OCI-LY7 (cell line): ENCODE results near the gene ZFYVE28. TPM values are rescaled to one million over a fixed set of nuclear protein-coding genes. Genes with fewer than 3 reads are reported as not detected.

Experiments
- BruUV-seq: library from RNA; stranded (reverse); fragments of 400-500 nt; replicated peaks from 2 replicates; lab custom pipeline; 2021; lab: Mats Ljungman, UMichigan
- CTCF ChIA-PET: fragments of 300-600 bp; sonication (Branson Sonifier 250); formaldehyde crosslinking; loops from one replicate; lab custom pipeline; 2022; ENCODE audit warnings: antibody characterized with exemption; ENCODE audit not compliant: unreplicated experiment; lab: Charles Lee
- POLR2A ChIA-PET: fragments of 300-600 bp; sonication (Branson Sonifier 250); formaldehyde crosslinking; loops from one replicate; lab custom pipeline; 2022; ENCODE audit warnings: antibody characterized with exemption; lab: Charles Lee
- DNase-seq: peaks from one replicate; pipeline ENCODE4 v3.0.0-alpha.2; 2015; ENCODE audit warnings: low spot score
- H2AFZ ChIP-seq: fragments of 200-600 bp; sonication (generic), shearing (Covaris generic); 2 replicates; pipeline ENCODE4 v1.6.1; 2014; ENCODE audit warnings: mild to moderate bottlenecking, antibody characterized with exemption, low read length, moderate library complexity
- H3K27ac ChIP-seq: fragments of 200-600 bp; sonication (generic); 2 replicates; pipeline ENCODE4 v1.5.1; 2014; ENCODE audit warnings: mixed run types, low read depth, mild to moderate bottlenecking, moderate library complexity, low read length, inconsistent platforms; ENCODE audit not compliant: poor library complexity, severe bottlenecking
- H3K36me3 ChIP-seq: fragments of 200-600 bp; sonication (generic); 2 replicates; pipeline ENCODE4 v1.6.1; 2014; ENCODE audit warnings: mild to moderate bottlenecking, antibody characterized with exemption, low read length, moderate library complexity, mixed read lengths; ENCODE audit not compliant: insufficient read depth
- H3K4me1 ChIP-seq: fragments of 200-600 bp; sonication (generic); 2 replicates; pipeline ENCODE4 v1.5.1; 2014; ENCODE audit warnings: mild to moderate bottlenecking, low read length; ENCODE audit not compliant: insufficient read depth, poor library complexity, severe bottlenecking
- H3K4me2 ChIP-seq: fragments of 200-600 bp; sonication (generic); 2 replicates; pipeline ENCODE4 v1.6.1; 2014; ENCODE audit warnings: mild to moderate bottlenecking, low read length
- H3K4me3 ChIP-seq: fragments of 200-600 bp; sonication (generic); 2 replicates; pipeline ENCODE4 v1.5.1; 2014; ENCODE audit warnings: mild to moderate bottlenecking, low read depth, low read length; ENCODE audit not compliant: poor library complexity, severe bottlenecking
- H3K79me2 ChIP-seq: fragments of 200-600 bp; sonication (generic); 2 replicates; pipeline ENCODE4 v1.6.1; 2016; ENCODE audit warnings: low read depth, mild to moderate bottlenecking, low read length, moderate library complexity, mixed read lengths; ENCODE audit not compliant: insufficient read depth
- H3K9me2 ChIP-seq: fragments of 200-600 bp; sonication (generic); 2 replicates; pipeline ENCODE4 v1.6.1; 2016; ENCODE audit warnings: mild to moderate bottlenecking, low read length, mixed read lengths; ENCODE audit not compliant: insufficient read depth
- H3K9me3 ChIP-seq: fragments of 200-600 bp; sonication (generic); 2 replicates; pipeline ENCODE4 v1.6.1; 2014; ENCODE audit warnings: mild to moderate bottlenecking, mixed run types, low read length, mixed read lengths
- H4K20me1 ChIP-seq: fragments of 200-600 bp; sonication (generic); 2 replicates; pipeline ENCODE4 v1.6.1; 2014; ENCODE audit warnings: mild to moderate bottlenecking, antibody characterized with exemption, low read length, moderate library complexity, mixed read lengths; ENCODE audit not compliant: insufficient read depth
- CTCF ChIP-seq: fragments of 200-600 bp; sonication (generic); conservative IDR thresholded peaks from 2 replicates; pipeline ENCODE4 v1.5.1; 2014; ENCODE audit warnings: mild to moderate bottlenecking, antibody characterized with exemption, low read length, moderate library complexity, mixed read lengths
- EZH2phosphoT487 ChIP-seq: fragments of 200-600 bp; sonication (generic); IDR thresholded peaks from 2 replicates; pipeline ENCODE4 v1.6.1; 2018; ENCODE audit warnings: low read depth, borderline replicate concordance, mild to moderate bottlenecking, mixed run types, antibody characterized with exemption, low read length, moderate library complexity, mixed read lengths
- intact Hi-C: fragments of 100-400 bp; cut with micrococcal nuclease; formaldehyde crosslinking; loops from one replicate; pipeline ENCODE4 v1.10.0; 2022; ENCODE audit not compliant: unreplicated experiment
- total RNA-seq, 2 experiments: library from RNA; depleted of rRNA in 1 of 2; stranded (reverse); fragments of >200 nt in 1 of 2; shearing (Covaris generic) in 1 of 2; gene quantifications; 2 replicates each; pipeline ENCODE4 v1.2.3, GENCODE V29; 2014 to 2022

Gene ZFYVE28
- total RNA-seq, 2 experiments from 2014 or later: 0.32 TPM; not detected in 1

- no TSS peak for BruUV-seq
- no peak overlapping the region for H2AFZ ChIP-seq
- TF ChIP-seq CTCF (no peak), EZH2phosphoT487 (no peak)
- H3K79me2 ChIP-seq: no peaks in the 10 kb centered on the region
- H3K27ac ChIP-seq: no peak overlapping the region
- H3K9me3 ChIP-seq: no peaks in the 10 kb centered on the region
- H3K4me1 ChIP-seq: peaks cover 11% of the 10 kb centered on the region
- no peaks in the 10 kb centered on the region for H3K9me2 ChIP-seq
- ChIA-PET CTCF (no interaction called here), POLR2A (no interaction called here)
- no peak overlapping the region for H3K4me3 ChIP-seq
- DNase-seq: no peak
- no peaks in the 10 kb centered on the region for H3K36me3 ChIP-seq
- H3K4me2 ChIP-seq: no peak overlapping the region
- intact Hi-C loops: no loop called here
- no peaks in the 10 kb centered on the region for H4K20me1 ChIP-seq
Observed at GRCh38 chr4:2268357-2269205, 149.9 kb downstream of the ZFYVE28 start.

- CTCF ChIA-PET: no interaction called here
- H3K79me2 ChIP-seq: no peaks in the 10 kb centered on the region
- intact Hi-C loops: no loop called here
Observed at GRCh38 chr4:2267841-2268240, 150.6 kb downstream of the ZFYVE28 start.

More at GRCh38 chr4:2267841-2268240, 150.6 kb downstream of the ZFYVE28 start:
- POLR2A ChIA-PET: no interaction called here
- no peaks in the 10 kb centered on the region for H3K9me2 ChIP-seq
- no peak overlapping the region for H3K4me3 ChIP-seq
- BruUV-seq: no TSS peak
- no peak overlapping the region for H3K4me2 ChIP-seq
- DNase-seq: no peak
- peaks cover 15% of the 10 kb centered on the region for H3K4me1 ChIP-seq
- no peak overlapping the region for H2AFZ ChIP-seq
- no peak overlapping the region for H3K27ac ChIP-seq
- H3K9me3 ChIP-seq: no peaks in the 10 kb centered on the region
- TF ChIP-seq CTCF (no peak), EZH2phosphoT487 (no peak)
- H3K36me3 ChIP-seq: no peaks in the 10 kb centered on the region
- no peaks in the 10 kb centered on the region for H4K20me1 ChIP-seq
